Measurements from ENCODE around the gene PCNA. TPM values are rescaled to one million over a fixed set of nuclear protein-coding genes. Genes with fewer than 3 reads are reported as not detected.
"Not testable (repeated sequence)": the region's sequence is repeated elsewhere in the genome, so short reads cannot be mapped to it uniquely, and the experiment has no call there.

Gene PCNA
- total RNA-seq, 4 donors from 2014 or later = 28.2 to 42.8 (median 37.4) TPM

DNA sequence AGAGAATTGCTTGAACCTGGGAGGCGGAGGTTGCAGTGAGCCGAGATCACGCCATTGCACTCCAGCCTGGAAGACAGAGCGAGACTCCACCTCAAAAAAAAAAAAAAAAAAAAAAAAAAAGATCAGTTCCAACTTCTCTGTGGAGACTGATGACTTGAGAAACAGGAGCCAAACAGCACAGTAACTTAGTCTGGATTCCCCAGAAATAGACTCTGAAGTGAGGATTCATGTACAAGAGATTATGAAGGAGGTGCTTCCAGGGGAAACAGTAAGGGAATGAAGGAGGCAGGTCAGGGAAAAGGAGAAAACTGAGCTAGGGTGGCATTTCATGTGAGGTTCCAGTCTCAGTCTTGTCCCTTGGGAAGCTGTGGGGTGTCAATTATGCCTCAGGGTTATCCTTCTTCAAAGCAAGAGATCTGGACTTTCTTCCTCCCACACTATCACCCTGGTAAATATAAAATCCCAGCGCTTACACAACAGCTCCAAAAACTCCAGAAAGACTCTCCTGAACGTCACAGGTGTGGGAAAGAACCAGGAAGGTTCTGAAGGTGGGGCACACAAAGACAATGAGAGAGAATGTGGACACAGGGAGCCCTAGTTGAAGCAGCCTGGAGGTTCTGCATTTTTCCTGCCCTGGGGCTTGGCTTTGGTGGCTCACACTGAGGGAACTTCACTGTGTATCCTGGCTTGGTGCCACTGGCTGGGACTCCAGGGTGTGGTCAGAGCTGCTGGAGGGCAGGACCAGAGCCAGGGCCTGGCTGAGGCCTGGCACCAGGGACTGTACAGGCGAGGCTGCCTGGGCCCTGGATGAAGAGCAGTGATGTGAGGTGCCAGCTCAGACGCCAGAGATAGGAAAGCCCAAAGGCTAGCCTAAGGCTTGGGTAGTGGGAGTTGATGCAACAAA, 46.8 kb downstream of the PCNA start:
- H3K4me1 ChIP-seq = peaks cover 0 to 21% (median 13%) of the 10 kb centered on the region in 4 donors
- H3K4me3 ChIP-seq = no peak overlapping the region
- WGBS, 2 donors = 56 to 69% methylated on average over 8 of the region's 8 CpGs
- no peaks in the 10 kb centered on the region for H3K27me3 ChIP-seq
- no peaks in the 10 kb centered on the region for H3K36me3 ChIP-seq
- no peaks in the 10 kb centered on the region for H3K9me3 ChIP-seq
- peak; percentile 83 to 84 for DNase-seq (ENCODE audit: low spot score in 2 of 2)
- peak in 1 of 2 donors; percentile 37 for TF ChIP-seq EP300 (IDR thresholded peaks at IDR 0.05)
- TF ChIP-seq, protein P1, sequence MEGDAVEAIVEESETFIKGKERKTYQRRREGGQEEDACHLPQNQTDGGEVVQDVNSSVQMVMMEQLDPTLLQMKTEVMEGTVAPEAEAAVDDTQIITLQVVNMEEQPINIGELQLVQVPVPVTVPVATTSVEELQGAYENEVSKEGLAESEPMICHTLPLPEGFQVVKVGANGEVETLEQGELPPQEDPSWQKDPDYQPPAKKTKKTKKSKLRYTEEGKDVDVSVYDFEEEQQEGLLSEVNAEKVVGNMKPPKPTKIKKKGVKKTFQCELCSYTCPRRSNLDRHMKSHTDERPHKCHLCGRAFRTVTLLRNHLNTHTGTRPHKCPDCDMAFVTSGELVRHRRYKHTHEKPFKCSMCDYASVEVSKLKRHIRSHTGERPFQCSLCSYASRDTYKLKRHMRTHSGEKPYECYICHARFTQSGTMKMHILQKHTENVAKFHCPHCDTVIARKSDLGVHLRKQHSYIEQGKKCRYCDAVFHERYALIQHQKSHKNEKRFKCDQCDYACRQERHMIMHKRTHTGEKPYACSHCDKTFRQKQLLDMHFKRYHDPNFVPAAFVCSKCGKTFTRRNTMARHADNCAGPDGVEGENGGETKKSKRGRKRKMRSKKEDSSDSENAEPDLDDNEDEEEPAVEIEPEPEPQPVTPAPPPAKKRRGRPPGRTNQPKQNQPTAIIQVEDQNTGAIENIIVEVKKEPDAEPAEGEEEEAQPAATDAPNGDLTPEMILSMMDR (IDR thresholded peaks at IDR 0.05) = no peak
- H3K27ac ChIP-seq = peak overlapping the region in 3 of 4 donors; percentile 42 to 76 (median 57)

DNA sequence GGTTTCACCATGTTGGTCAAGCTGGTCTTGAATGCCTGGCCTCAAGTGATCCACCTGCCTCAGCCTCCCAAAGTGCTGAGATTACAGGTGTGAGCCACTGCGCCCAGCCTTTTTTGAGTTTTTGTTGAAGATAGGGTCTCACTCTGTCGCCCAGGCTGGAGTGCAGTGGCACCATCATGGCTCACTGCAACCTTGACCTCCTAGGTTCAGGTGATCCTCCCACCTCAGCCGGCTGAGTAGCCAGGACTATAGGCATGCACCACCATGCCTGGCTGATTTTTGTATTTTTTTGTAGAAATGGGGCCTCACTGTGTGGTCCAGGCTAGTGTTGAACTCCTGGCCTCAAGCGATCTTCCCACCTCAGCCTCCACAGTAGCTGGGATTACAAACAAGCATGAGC, 47.8 kb downstream of the PCNA start:
- H3K9me3 ChIP-seq; H3K4me3 ChIP-seq; H3K36me3 ChIP-seq; H3K27me3 ChIP-seq; H3K27ac ChIP-seq; DNase-seq (ENCODE audit: low spot score in 2 of 2): not testable (repeated sequence)
- H3K4me1 ChIP-seq = peaks cover 0 to 21% (median 12%) of the 10 kb centered on the region in 4 donors
- WGBS, 2 donors = 89 to 100% methylated on average over 4 of the region's 4 CpGs

DNA sequence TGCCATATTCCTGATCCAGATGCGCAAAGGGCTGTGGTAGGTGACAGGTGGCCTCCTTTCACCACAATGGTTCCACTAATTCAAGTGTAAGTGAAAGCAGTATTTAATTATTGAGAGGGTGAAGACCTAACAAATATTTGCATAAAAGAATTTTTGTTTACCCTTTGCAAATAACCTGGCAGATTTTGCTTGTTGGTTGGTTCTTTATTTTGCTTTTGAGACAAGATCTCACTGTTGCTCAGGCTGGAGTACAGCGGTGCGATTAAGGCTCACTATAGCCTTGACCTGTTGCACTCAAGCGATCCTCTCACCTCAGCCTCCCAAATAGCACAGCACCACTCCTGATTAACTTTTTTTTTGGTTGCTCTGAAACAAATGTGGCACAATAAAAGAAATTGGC, 49.2 kb downstream of the PCNA start:
- DNase-seq (ENCODE audit: low spot score in 2 of 2) = no peak
- Histone ChIP-seq H3K27me3 (no peaks in the 10 kb centered on the region), H3K27ac (no peak overlapping the region), H3K36me3 (peaks cover 0 to 12% (median 0%) of the 10 kb centered on the region in 3 donors), H3K9me3 (no peaks in the 10 kb centered on the region), H3K4me1 (peaks cover 0 to 21% (median 12%) of the 10 kb centered on the region in 4 donors), H3K4me3 (no peak overlapping the region)
- TF ChIP-seq EP300 (IDR thresholded peaks at IDR 0.05) = no peak
- 95 to 98% methylated on average over 4 of the region's 4 CpGs for WGBS, 2 donors

DNA sequence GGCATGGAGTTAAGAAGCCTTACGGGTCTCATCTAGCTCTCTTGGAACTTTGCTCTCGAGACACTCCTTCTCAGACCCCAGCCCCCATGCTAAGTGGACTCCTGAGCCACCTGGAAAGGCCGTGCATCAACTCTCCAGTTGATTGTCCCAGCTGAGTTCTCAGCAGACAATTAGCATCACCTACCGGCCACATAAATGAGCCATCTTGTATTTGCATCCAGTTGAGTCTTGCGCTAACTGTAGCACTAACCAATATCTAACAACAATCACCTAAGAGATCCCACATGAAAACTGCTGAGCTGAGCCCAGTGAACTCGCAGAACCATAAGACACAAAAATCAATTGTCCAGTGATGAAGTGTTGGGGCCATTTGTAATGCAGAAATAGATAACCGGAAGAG, 49.7 kb downstream of the PCNA start:
- no peak for TF ChIP-seq POLR2A (IDR thresholded peaks at IDR 0.05)
- no peak for TF ChIP-seq EP300 (IDR thresholded peaks at IDR 0.05)
- TF ChIP-seq, protein P1 (IDR thresholded peaks at IDR 0.05) = no peak
- Histone ChIP-seq H3K36me3 (peaks cover 0 to 16% (median 0%) of the 10 kb centered on the region in 3 donors), H3K27me3 (no peaks in the 10 kb centered on the region), H3K9me3 (no peaks in the 10 kb centered on the region), H3K4me1 (peaks cover 0 to 21% (median 12%) of the 10 kb centered on the region in 4 donors), H3K4me3 (no peak overlapping the region), H3K27ac (no peak overlapping the region)
- no peak for DNase-seq (ENCODE audit: low spot score in 2 of 2)
- WGBS, 2 donors = 91 to 93% methylated on average over 7 of the region's 7 CpGs

DNA sequence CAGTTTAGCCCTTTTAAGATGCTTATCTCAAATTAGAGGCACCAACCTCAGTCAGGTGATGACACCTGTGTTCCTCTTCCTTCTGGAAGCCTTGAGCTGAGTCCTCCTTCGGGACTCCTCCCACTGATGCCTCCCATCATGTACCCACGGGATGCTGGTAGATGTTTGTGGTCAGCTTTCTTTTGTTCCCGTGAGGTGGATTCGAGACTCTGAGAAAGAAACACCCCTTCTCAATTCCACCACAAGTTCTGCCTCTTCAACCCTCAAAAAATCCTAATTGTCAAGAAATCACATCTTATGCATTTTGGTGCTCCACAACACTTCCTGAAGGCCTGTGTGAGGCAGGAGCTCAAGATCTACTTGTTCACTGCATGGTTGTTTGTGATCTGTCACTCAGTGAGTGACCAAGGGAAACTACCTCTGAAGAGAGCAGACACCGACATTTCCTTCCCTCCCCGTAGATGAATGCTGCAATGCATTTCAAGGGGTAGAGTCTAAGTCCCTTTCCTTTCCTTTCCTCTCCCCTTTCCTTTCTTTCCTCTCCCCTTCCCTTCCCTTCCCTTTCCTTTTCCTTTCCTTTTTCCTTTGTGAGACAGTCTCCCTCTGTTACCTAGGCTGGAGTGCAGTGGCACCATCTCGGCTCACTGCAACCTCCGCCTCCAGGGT, 50.5 kb downstream of the PCNA start:
- peaks cover 0 to 17% (median 0%) of the 10 kb centered on the region in 3 donors for H3K36me3 ChIP-seq
- H3K27ac ChIP-seq = no peak overlapping the region
- no peak for DNase-seq (ENCODE audit: low spot score in 2 of 2)
- no peaks in the 10 kb centered on the region for H3K9me3 ChIP-seq
- WGBS, 2 donors = 84 to 86% methylated on average over 8 of the region's 8 CpGs
- no peak overlapping the region for H3K4me3 ChIP-seq
- TF ChIP-seq, protein P1 (IDR thresholded peaks at IDR 0.05) = no peak
- no peak for TF ChIP-seq POLR2A (IDR thresholded peaks at IDR 0.05)
- no peak for TF ChIP-seq EP300 (IDR thresholded peaks at IDR 0.05)
- H3K27me3 ChIP-seq = no peaks in the 10 kb centered on the region
- peaks cover 0 to 21% (median 12%) of the 10 kb centered on the region in 4 donors for H3K4me1 ChIP-seq

Measured in tibial nerve (tissue), 4 donors.